Brain pericyte (primary cell): ENCODE measurements around the gene CYBA.
"Not testable (repeated sequence)": the region's sequence is repeated elsewhere in the genome, so short reads cannot be mapped to it uniquely, and the experiment has no call there.

Experiments
- DNase-seq: peaks from one replicate; pipeline ENCODE4 v3.0.0-alpha.2; 2012; ENCODE audit warnings: low read depth, low spot score

CYBA gene

GRCh38 chr16:88686439-88687253 lies 35.8 kb upstream of the CYBA start, which contains the start of gene SNAI3:
Gene SNAI3, minus strand, starts transcription at chr16:88686507. Its CDS starts 101 bp downstream, at chr16:88686406.
- DNase-seq, result no peak

- DNase-seq, result no peak
Observed at GRCh38 chr16:88686062-88686438, 35.2 kb upstream of the CYBA start.

GRCh38 chr16:88685156-88686061 lies 34.6 kb upstream of the CYBA start:
- no peak for DNase-seq

- DNase-seq, result no peak
Observed at GRCh38 chr16:88684569-88685155, 33.8 kb upstream of the CYBA start.

- no peak for DNase-seq
Observed at GRCh38 chr16:88681709-88682451, 31.0 kb upstream of the CYBA start.

- no peak for DNase-seq
Observed at GRCh38 chr16:88681084-88681680, 30.3 kb upstream of the CYBA start.

GRCh38 chr16:88680554-88681083 lies 29.8 kb upstream of the CYBA start:
- DNase-seq, result no peak

- DNase-seq, result no peak
Observed at GRCh38 chr16:88678224-88678979, 27.5 kb upstream of the CYBA start.

- no peak for DNase-seq
Observed at GRCh38 chr16:88677721-88678120, 26.9 kb upstream of the CYBA start.

- no peak for DNase-seq
Observed at GRCh38 chr16:88676502-88677242, 25.8 kb upstream of the CYBA start.

- DNase-seq, result no peak
Observed at GRCh38 chr16:88673716-88674379, 23.0 kb upstream of the CYBA start.

GRCh38 chr16:88672776-88673175 lies 21.9 kb upstream of the CYBA start:
- DNase-seq, result no peak

- no peak for DNase-seq
Observed at GRCh38 chr16:88671806-88672205, 21.0 kb upstream of the CYBA start.

- DNase-seq, result no peak
Observed at GRCh38 chr16:88669980-88670379, 19.1 kb upstream of the CYBA start.

GRCh38 chr16:88669493-88669892 lies 18.6 kb upstream of the CYBA start:
- DNase-seq, result not testable (repeated sequence)

GRCh38 chr16:88667461-88667860 lies 16.6 kb upstream of the CYBA start:
- no peak for DNase-seq

GRCh38 chr16:88665570-88665969 lies 14.7 kb upstream of the CYBA start:
- no peak for DNase-seq

- DNase-seq, result no peak
Observed at GRCh38 chr16:88665148-88665547, 14.3 kb upstream of the CYBA start.
